Inflammatory macrophage (primary cell): ENCODE measurements around the gene TBC1D22A.

Experiments used
- DNase-seq, 2 donors: peaks; one replicate each; pipeline ENCODE4 v3.0.0-alpha.2; 2020 to 2022

TBC1D22A gene

GRCh38 chr22:46890819-46891218 is 128.4 kb downstream of the TBC1D22A start:
- DNase-seq: no peak

GRCh38 chr22:46891382-46891951 is 129.0 kb downstream of the TBC1D22A start:
- no peak for DNase-seq

DNA sequence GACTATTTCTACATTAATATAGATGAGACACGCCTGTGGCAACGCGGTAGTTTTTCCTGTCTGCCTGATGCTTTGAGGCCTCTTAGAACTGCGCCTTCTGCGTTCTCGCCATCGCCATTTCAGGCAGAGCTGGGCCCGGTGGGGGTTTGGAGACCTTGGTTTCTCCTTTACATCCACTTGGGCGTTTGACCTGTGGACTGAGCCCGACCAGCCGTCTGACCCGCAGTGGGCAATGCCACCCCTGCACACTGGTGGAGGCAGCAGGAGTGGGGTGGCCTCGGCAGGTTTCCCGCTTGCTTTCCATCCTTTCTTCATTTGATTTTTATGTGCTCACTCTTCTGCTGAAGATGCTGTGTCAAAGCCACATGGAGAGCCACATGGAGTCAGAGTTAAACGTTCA is 130.4 kb downstream of the TBC1D22A start:
- no peak for DNase-seq

DNA sequence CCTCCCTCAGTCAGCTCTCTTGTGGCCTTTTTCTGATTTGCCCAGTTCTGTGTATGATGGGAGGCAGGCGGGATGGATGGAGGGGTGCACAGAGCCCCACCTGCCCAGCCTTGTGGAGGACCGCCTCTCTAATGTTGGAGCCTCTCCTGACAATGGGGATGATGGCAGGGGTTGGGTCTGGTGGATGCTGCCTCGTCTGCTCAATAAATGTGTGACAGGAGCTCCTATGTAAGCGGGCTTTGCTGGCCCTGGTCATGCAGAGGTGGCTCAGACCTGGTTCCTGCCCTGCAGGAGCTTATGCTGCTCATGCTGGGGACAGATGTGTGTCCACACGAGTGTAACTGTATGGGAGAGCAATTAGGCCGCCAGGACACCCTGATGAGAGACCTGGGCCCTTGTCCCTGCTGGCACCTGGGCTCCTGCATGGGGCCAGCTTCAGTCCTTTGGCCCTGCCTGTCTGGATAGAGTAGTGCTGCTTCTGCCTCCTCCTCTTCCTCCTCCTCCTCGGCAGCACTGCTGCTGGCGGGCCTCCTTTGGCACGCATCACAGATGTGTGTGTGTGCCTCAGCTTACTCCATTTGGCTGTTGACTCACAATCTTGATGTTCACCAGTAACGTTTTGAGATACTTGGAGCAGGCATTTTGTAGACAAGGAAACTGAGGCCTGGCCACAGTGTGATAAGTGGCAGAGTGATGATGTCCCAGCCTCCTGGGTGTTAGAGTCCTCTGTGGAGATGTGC is 131.0 kb downstream of the TBC1D22A start:
- DNase-seq: no peak

GRCh38 chr22:46894081-46894671 is 131.7 kb downstream of the TBC1D22A start:
- no peak for DNase-seq

- no peak for DNase-seq
Observed at GRCh38 chr22:46894851-46895640, 132.6 kb downstream of the TBC1D22A start.

DNA sequence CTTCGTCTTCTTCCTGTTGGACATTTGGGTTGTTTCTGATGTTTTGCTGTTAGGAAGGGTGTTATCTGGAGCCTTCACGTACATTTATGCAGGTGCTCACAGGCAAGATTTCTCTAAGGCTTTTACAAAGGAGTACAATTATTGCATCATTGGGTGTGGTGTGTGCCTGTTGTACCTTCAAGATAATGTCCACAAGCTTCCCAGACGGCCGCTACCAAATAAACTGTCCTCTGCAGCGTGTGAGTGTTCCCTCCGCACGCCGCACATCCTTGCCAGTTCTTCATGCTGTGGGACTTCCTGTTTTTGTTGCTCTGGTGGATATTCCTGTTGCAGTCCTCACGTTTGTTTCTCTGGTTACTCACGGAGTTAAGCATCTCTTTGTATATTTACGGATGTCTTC is 133.3 kb downstream of the TBC1D22A start:
- peak; percentile 23 to 38 for DNase-seq

DNA sequence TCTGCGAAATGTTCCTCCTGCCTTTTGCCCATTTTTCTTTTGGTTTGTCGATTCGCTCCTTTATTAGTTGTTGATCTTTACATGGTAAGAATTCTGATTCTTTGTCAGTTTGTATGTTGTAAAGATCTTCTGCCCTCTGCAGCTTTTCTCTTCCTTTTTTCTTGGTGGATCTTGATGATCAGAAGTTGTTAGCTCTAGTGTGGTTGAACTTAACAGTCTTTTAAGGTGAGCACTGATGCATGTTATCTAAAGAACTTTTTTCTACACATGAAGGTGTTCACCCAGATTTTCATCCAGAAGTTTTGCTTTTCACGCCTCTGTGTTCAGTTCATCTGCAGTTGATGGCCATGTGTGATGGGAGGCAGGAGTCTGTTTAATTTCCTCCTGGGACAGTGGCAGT is 133.7 kb downstream of the TBC1D22A start:
- DNase-seq: no peak

- DNase-seq: no peak
Observed at GRCh38 chr22:46896568-46897245, 134.3 kb downstream of the TBC1D22A start.

- no peak for DNase-seq
Observed at GRCh38 chr22:46897246-46897623, 134.8 kb downstream of the TBC1D22A start.

DNA sequence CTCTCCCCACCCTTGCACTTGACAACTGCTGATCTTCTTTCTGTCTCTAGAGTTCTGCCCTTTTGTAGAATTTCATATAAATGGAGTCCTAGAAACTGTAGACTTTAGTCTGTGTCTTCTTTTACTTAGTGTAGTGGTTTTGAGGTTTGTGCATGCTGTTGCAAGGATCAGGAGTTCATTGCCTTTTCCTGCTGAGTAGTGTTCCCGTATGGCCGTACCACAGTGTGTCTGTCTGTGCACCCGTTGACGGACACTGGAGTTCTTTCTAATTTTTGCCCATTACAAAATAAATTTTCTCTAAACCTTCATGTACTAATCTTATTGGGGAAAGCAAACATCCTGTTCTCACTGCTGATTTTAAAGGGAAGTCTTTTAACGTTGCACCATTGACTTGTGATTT is 138.1 kb downstream of the TBC1D22A start:
- DNase-seq: no peak

DNA sequence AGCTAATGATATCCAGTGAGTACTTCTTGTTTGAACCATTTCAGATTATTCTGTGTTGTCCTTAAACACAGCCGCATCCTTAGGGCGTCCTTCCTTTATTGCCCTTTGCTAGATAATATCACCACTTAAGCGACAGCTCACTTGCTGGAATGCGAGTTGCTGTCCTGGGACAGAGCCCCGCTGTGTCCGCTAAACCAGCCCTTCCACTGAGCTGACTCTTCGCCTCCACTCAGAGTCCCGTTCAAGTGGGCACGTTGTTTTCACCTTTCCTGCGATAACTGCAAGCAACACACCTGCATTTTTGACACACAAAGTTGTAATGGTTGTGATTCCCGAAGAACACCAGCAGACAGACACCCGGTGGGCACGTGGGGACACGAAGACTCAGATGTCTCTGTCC is 140.0 kb downstream of the TBC1D22A start:
- no peak for DNase-seq

DNA sequence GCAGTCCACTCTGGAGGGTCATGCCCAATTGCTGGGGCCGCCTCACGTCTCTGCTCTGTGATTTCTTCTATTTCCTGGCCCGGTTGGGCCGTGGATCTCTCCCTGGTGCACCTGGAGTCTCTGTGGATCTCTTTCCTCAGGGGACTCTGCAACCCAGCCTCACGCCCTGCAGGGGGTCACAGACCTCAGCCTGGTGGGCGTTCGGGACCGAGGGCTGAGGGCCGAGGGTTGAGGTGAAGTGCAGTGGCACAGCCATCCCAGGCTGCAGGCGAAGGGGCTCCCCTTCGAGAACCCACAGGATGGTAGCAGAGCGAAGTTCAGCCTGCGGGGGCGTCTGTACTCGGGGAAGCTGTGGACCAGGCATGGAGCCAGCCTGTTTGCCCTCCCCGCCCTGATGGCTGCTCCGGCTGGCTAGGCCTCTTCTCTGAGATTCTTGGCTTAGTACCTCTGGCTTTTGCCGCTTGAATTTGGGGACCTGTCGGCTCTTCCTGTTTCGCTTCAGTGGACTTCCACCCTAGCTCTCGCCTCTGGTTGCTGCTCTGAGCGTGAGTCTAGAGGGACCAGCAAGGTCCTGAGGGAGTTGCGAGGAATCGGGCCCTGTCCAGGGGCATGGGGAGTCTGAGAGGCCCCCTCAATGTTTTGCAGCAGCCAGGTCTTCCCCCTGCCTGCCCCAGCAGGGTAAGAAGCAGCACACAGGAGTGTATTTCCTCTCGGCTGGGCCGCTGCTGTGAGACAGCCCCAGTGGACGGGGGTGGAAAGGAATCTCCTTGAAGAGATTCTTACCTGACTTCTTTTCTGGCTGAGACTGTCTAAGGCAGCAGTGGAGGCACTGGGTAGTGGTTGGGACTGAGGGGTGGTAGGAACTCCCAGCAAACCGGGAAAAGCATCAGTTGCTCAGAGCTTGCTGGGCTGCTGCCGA is 140.8 kb downstream of the TBC1D22A start:
- no peak for DNase-seq

GRCh38 chr22:46905415-46905814 is 143.0 kb downstream of the TBC1D22A start:
- no peak for DNase-seq

GRCh38 chr22:46905834-46906233 is 143.4 kb downstream of the TBC1D22A start:
- no peak for DNase-seq

GRCh38 chr22:46906326-46907045 is 144.0 kb downstream of the TBC1D22A start:
- no peak for DNase-seq

- DNase-seq: no peak
Observed at GRCh38 chr22:46907241-46908215, 145.1 kb downstream of the TBC1D22A start.

DNA sequence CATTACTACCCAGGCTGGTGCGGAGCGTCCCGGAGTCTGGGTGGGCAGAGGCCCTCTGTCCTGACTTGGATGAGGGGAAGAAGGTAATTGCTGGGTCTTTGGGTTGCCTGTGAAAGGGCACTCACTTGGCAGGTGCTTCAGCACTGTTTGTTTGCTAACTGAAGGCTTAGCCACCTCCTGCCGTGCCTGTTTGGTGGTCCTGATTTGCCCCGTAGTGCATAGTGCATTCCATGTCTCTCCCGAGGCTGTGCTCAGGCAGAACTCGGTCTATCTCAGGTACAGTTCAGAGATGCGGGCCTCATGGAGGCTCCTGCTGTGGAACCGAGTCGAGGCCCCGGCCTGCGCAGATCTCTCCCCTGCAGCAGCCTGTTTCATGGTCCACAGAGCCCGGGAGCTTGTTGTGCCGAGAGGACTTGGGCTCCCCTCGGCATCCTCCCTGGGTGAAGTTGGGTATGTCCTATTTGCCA is 146.2 kb downstream of the TBC1D22A start:
- DNase-seq: no peak

GRCh38 chr22:46909237-46910030 is 147.0 kb downstream of the TBC1D22A start:
- DNase-seq: no peak
